Measurements from ENCODE around the gene MATCAP1.

MATCAP1 gene

GRCh38 chr16:67204076-67204475, 20.3 kb upstream of the MATCAP1 start:
- no peak for TF ChIP-seq CTCF (IDR thresholded peaks at IDR 0.05; ENCODE audit: low read depth, low read length)
- Histone ChIP-seq H3K4me3 (ENCODE audit: low read depth, low read length) (no peak overlapping the region), H3K9me3 (no peaks in the 10 kb centered on the region), H3K36me3 (peaks cover 15% of the 10 kb centered on the region; the same call in 1 of the 2 replicates), H3K27me3 (no peaks in the 10 kb centered on the region), H3K4me1 (peaks cover 13% of the 10 kb centered on the region)
- no peak for DNase-seq

GRCh38 chr16:67202956-67203493, 19.3 kb upstream of the MATCAP1 start:
- no peak for DNase-seq
- H3K27me3 ChIP-seq, result no peaks in the 10 kb centered on the region
- H3K4me1 ChIP-seq, result peaks cover 9% of the 10 kb centered on the region
- peaks cover 21% of the 10 kb centered on the region for H3K36me3 ChIP-seq
- H3K9me3 ChIP-seq, result no peaks in the 10 kb centered on the region
- no peak overlapping the region for H3K4me3 ChIP-seq (ENCODE audit: low read depth, low read length)
- TF ChIP-seq CTCF (IDR thresholded peaks at IDR 0.05; ENCODE audit: low read depth, low read length), result no peak

- Histone ChIP-seq H3K4me1 (peaks cover 4% of the 10 kb centered on the region), H3K27me3 (no peaks in the 10 kb centered on the region), H3K9me3 (no peaks in the 10 kb centered on the region), H3K4me3 (ENCODE audit: low read depth, low read length) (no peak overlapping the region), H3K36me3 (peaks cover 27% of the 10 kb centered on the region)
- DNase-seq, result no peak
- no peak for TF ChIP-seq CTCF (IDR thresholded peaks at IDR 0.05; ENCODE audit: low read depth, low read length)
Observed at GRCh38 chr16:67202426-67202825, 18.7 kb upstream of the MATCAP1 start.

GRCh38 chr16:67201411-67202345, 17.9 kb upstream of the MATCAP1 start:
- no peak overlapping the region for H3K4me3 ChIP-seq (ENCODE audit: low read depth, low read length)
- H3K9me3 ChIP-seq, result no peaks in the 10 kb centered on the region
- H3K36me3 ChIP-seq, result peaks cover 35% of the 10 kb centered on the region
- no peaks in the 10 kb centered on the region for H3K27me3 ChIP-seq
- no peak for DNase-seq
- no peaks in the 10 kb centered on the region for H3K4me1 ChIP-seq
- no peak for TF ChIP-seq CTCF (IDR thresholded peaks at IDR 0.05; ENCODE audit: low read depth, low read length)

- peaks cover 47% of the 10 kb centered on the region for H3K36me3 ChIP-seq
- no peak for DNase-seq
- no peaks in the 10 kb centered on the region for H3K9me3 ChIP-seq
- no peak for TF ChIP-seq CTCF (IDR thresholded peaks at IDR 0.05; ENCODE audit: low read depth, low read length)
- no peaks in the 10 kb centered on the region for H3K4me1 ChIP-seq
- no peaks in the 10 kb centered on the region for H3K27me3 ChIP-seq
- no peak overlapping the region for H3K4me3 ChIP-seq (ENCODE audit: low read depth, low read length)
Observed at GRCh38 chr16:67200491-67200890, 16.7 kb upstream of the MATCAP1 start.

- H3K36me3 ChIP-seq, result peaks cover 54% of the 10 kb centered on the region
- no peaks in the 10 kb centered on the region for H3K27me3 ChIP-seq
- no peaks in the 10 kb centered on the region for H3K9me3 ChIP-seq
- no peaks in the 10 kb centered on the region for H3K4me1 ChIP-seq
- TF ChIP-seq CTCF (IDR thresholded peaks at IDR 0.05; ENCODE audit: low read depth, low read length), result no peak
- no peak for DNase-seq
- H3K4me3 ChIP-seq (ENCODE audit: low read depth, low read length), result no peak overlapping the region
Observed at GRCh38 chr16:67199808-67200198, 16.0 kb upstream of the MATCAP1 start.

Measured in BE2C (cell line).